ENCODE measurements around the gene SLC25A25.

SLC25A25 gene

DNA sequence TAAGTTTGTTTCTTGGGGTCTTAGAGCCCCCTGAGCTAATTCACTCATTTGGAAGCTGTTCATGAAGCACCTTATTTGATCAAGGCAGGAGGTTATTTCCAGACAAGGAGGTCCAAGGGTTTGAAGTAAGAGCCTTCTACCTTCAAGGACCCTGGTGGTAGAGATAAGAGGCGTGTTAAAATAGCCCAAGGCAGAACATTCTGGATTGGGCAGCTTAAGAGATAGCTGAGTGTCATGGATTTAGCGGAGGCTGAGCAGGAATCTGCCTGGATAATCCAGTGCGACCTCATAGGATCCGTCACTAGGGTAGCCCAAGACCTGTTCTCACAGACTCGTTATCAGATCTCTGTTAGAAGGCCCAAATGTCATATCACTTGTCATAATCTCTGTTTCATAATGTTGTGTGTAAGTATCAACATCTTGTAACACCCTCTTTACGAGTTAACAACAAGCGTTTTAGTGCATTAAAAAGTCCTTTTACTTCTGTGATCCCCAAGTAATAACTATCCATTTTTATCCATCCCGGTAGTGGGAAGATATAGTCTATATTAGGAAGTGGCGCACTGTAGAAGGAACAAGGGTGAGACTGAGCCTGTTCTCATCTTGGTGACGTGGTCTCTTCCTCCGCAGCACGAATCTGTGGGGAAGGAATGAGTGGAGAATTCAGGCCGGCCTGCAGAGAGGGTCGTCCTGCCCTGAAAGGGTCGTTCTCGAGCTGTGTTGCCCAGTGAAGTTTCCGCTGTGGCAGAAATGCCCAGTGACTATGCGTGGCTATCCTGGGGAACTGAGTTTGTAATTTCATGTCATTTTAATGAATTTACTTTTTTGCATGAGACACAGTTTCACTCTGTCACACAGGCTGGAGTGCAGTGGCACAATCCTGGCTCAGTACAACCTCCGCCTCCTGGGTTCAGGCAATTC, 28.8 kb downstream of the SLC25A25 start:
- DNase-seq (ENCODE audit: low spot score) = no peak

DNA sequence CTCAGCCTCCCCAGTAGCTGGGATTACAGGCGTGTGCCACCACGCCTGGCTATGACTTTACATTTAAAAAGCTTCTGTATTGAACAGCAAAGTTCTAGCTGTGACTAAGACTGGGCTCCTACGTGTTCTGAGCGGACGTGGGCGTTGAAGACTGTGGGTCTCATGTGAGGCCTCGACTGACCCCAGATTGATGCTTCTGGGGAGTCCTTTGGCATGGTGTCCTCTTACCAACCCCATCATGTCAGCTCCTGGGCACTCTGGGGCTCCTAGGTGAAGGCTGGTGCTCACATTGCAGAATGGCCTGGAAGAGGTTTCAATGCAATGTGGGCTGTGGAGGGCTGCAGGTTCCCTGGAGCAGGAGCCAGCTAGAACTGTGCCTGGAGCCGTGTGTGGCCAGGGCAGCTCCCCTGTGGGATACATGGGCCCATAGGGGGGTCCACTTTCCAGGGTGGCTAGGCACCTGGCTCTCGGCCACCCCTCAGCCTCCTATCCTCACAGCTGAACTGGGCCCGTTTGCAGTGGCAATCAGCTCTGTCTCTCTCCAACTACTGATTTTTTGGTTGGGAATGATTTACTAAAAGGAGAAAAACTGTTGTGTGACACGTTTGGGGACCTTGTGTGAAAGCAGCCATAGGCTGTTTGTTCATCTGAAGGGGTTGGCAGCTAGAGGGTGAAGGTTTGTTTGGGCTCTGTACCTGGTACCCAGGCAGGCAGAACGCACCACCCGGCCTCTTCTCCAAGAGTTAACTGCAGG, 29.7 kb downstream of the SLC25A25 start:
- DNase-seq (ENCODE audit: low spot score) = no peak

DNA sequence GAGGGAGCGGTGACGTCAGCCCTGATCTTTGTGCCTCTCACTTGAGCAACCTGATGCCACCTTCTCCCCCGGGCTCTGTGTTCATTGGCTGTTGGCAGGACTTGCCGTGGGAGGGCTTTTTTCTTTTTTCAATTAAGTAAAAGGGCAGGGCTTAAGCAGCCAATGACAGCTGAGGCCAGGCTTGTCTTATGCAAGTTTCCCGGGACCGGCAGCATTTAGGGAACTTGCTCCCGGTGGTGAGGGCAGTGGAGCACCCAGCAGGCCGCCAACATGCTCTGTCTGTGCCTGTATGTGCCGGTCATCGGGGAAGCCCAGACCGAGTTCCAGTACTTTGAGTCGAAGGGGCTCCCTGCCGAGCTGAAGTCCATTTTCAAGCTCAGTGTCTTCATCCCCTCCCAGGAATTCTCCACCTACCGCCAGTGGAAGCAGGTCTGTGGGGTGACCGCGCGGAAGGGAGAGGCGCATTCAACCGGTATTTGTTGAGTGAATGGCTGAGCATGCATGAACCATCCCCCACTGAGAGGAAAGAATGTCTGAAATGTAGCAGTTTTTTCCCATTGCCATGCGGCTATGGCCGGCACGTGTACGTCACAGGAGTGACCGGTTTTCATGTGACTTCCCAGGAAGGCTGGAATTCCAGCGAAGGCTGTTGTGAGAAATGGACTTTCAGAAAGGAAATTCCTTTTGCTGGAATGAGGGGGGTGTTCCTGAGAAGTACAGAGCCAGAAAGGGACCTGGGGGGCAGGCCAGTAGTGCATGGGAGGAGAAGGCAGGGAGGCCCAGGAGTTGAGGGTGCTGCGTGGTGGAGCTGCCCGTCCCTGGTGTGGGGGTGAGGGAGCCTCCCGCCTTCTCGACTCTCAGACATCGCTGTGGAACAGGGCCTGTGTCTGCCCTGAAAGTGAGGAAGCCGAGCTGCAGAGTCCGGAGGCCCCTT, 30.5 kb downstream of the SLC25A25 start:
- peak; percentile 40 for DNase-seq (ENCODE audit: low spot score)

DNA sequence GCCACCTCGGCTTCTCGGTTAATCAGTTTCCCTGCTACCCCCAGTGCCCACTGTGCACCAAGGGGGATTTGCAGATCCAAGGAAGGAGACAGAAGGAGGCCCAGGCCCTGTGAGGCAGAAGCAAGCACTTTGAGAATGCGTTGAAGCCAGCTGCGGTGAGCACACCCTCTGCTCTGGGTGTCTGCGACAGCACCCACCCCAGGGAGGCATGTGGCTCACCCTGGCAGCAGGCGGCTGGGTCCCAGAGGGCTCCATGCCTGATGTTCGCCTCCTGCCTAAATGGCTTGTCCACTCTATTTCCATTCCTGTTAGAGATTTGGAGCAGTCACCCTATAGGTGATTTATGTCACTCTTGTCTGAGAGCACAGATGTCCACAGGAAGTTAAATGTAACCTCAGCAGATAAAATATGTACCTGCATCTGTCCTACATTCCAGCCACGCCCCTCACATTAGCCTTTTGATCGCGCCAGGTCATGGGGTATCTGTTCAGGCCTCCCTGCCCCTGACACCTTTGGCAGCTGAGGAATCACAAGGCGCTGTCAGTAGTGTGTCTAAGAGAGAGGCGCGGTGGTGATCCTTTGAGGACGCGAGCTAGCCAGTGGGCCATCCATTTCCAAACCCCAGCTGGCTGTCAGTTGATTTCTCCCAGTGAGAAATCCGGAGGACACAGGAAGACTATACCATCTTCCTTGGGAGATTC, 31.3 kb downstream of the SLC25A25 start:
- DNase-seq (ENCODE audit: low spot score) = no peak

DNA sequence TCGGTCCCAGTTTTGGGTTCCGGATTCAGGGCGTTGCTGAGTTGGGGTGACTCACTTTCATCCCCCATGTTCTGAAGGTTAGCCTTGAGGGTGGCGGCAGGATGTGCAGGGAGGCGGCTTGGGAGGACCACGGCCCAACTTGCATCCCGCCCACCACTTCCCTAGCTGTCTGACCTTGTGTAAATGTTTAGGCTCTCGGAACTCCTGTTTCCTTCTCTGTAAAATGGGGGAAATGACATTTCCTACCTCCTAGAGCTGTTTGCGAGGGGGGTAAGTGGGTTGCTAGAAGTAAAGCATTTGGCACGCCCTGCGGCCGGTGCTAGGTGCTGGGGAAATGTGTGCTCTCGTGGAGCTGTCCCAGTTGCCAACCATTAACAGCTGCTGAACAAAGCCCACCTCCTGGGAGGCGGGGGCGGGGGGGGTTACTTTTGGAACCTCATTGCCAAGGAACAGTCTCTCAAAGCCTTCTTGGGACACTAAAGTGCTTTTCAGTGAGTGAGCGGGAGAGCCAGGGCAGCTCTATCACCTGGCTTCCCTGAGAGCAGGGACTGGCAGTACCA, 32.0 kb downstream of the SLC25A25 start:
- DNase-seq (ENCODE audit: low spot score) = no peak

DNA sequence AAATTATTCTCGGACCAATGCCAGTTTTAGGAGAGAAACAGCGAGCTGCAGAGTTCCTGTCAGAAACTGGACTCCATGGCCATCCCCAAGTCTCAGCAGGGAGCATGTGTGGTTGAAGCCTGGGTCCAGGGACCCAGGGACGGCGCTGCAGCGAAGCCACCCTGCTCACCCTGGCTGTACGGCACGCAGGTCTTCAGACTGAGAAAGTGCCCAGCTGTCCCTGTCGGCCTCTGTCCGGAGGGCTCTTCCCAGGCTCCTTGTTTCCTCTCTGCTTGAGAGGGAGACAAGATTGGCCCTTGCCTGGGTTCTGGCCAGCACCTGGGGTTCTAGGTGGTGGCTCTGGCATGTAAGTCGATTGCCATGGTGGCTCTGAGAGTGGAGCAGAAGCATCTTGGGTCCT, 32.5 kb downstream of the SLC25A25 start:
- no peak for DNase-seq (ENCODE audit: low spot score)

DNA sequence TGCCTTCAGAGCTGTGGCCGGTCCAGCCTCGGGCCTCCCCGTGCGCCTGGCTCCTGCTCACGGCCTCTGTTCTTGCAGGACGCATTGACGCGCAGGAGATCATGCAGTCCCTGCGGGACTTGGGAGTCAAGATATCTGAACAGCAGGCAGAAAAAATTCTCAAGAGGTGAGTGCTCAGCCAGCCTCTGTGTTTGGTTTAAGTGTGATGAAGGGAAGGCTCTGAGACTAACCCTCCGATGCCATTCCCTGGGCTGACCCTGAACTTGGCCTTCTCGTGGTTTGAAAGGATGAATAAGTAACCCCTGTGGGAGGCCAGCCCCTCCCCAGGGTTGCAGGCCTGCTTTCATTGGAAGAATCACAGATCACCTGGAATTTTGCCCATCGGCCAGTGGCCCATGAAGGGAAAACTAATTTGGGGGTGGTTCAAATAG, 33.2 kb downstream of the SLC25A25 start:
- DNase-seq (ENCODE audit: low spot score) = no peak

DNA sequence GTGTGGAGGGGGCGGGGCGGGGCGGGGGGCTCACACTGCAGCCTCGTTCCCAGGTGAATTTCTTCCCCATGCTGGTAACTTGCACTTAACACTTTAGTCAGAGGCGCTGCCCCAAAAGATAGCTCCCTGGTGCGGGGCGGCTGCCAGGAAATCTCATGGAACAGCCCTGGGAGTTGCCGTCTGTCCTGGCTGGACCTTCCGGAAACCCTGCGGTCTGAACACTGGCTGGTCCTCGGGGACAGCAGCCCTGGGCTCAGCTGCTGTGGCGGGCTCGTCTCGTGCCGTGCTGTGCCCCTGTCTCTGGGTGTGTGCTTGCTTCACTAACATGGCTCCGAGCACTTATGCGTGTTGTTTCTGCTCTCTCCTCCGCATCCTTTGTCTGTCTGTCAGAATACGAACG, 33.7 kb downstream of the SLC25A25 start:
- no peak for DNase-seq (ENCODE audit: low spot score)

DNA sequence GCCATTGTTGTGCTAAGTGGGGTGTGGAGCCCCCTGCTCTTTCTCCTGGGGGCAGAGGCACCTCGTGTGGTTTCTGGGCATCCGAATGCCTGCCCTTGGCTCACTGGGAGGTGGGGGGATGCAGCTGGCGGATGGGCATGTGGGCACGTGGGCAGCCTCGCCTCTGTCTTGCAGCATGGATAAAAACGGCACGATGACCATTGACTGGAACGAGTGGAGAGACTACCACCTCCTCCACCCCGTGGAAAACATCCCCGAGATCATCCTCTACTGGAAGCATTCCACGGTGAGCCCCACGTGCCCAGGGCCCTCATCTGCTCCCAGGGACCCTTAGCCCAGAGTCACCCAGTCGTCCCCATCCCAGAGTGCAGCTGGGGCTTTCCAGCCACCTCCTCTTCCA, 34.2 kb downstream of the SLC25A25 start:
- DNase-seq (ENCODE audit: low spot score) = no peak

DNA sequence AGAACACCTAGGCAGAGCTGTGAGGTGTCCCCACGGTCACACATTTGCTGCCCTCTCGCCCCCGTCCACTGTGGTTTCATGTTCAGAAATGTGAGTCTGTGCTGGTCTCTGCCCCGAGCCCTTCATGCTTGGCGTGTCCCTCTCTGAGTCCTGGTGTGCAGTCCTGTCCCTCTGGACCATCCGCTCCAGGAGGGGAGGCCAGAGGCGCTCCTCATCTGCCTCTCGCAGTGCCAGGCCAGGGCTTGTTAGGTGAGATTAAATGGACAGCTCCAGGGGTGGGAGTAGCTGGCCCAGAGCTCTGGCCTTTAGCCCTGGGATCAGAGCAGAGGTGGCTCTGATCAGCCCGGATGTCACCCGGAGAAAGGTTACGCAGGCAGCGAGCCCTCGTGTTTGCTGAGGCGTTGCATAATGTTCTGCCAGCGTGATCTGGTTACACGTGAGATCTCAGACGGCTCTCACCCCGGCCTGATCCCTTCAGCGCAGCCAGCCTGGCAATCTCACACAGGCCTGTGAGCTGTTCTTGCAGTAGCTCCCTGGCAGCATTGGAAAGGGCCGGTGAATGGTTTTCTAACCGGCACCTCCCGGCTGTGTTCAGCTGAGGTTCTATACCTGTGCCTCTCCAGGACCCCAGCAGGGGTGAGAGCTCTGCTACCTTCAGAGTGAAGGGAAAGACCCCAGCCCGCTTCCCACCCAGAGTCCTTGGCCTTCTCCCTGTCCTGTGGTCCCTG, 35.0 kb downstream of the SLC25A25 start:
- DNase-seq (ENCODE audit: low spot score) = no peak

DNA sequence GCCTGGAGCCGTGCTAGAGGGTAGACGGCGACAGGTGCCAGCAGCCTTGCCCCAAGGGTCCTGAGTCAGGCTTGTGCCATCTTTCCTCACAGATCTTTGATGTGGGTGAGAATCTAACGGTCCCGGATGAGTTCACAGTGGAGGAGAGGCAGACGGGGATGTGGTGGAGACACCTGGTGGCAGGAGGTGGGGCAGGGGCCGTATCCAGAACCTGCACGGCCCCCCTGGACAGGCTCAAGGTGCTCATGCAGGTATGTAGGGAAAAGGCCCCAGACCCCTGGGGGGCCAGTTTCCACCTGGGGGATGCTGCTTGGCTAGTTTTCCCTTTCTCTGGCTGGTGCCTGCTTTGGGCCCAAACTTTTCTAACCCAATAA, 35.5 kb downstream of the SLC25A25 start:
- peak; percentile 51 for DNase-seq (ENCODE audit: low spot score)

DNA sequence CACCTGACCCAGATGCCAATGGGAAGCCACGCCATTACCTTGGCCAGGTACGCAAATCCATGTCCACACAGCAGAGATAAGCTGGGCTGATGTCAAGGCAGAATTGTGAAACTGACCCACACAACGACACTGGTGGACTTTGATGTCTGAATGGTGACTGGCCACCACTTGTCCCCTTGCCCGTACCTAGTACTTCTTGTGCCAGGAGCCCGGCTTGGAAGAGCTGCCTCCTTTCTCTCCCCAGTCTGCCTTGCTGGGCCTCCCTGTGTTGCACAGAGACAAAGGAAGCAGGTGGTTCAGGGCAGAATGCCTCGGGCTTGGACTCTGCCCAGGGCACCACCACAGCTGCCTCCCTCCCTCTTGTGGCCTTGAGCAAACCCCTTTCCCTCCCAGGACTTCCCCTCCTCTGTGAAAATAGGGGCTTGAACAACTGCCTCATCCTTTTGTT, 36.2 kb downstream of the SLC25A25 start:
- no peak for DNase-seq (ENCODE audit: low spot score)

DNA sequence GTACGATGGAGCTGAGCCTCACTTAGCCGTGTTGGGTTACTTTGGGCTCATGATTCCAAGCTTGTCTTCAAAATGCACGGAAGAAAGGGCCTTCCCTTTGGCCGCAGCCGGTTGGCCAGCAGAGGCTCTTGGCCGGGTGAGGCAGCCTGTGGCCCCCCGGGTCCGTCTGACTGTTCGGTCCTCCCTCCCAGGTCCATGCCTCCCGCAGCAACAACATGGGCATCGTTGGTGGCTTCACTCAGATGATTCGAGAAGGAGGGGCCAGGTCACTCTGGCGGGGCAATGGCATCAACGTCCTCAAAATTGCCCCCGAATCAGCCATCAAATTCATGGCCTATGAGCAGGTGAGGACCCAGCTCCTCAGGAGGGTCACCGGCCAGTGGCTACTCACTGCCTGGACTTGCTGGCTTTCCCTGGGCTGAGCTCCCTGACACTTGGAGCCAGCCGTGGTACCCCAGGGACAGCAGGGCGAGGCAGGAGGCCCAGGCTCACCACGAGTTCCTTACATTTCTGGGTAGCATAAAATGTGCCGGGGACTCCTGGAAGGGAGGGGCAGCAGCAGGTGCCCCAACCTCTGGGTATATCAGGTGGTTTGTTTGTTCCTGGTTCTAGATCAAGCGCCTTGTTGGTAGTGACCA, 37.6 kb downstream of the SLC25A25 start:
- DNase-seq (ENCODE audit: low spot score) = no peak

DNA sequence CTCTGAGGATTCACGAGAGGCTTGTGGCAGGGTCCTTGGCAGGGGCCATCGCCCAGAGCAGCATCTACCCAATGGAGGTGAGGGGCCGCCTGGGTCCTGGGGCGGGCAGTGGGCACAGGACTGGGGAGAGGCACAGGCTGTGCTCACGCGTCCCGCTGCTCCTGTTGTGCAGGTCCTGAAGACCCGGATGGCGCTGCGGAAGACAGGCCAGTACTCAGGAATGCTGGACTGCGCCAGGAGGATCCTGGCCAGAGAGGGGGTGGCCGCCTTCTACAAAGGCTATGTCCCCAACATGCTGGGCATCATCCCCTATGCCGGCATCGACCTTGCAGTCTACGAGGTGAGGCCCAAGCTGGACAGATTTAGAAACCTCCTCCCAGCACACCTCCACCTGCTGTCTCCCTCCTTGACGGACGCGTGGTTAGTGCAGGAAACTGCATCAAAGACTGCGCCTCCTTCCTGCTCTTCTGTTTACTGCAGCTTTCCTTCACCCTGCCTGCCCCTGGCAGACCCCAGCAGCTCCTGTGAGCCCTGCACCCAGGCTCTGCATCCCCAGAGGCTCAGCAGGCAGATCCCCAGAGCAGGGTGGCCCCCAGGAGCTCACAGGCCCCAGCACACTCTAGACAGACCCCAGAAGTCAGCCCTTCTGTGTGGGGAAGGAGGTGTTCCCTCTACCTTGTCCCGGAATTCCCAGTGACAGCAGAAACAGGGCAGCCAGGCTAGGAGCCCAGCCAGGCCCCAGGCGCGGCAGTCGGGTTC, 38.3 kb downstream of the SLC25A25 start:
- no peak for DNase-seq (ENCODE audit: low spot score)

DNA sequence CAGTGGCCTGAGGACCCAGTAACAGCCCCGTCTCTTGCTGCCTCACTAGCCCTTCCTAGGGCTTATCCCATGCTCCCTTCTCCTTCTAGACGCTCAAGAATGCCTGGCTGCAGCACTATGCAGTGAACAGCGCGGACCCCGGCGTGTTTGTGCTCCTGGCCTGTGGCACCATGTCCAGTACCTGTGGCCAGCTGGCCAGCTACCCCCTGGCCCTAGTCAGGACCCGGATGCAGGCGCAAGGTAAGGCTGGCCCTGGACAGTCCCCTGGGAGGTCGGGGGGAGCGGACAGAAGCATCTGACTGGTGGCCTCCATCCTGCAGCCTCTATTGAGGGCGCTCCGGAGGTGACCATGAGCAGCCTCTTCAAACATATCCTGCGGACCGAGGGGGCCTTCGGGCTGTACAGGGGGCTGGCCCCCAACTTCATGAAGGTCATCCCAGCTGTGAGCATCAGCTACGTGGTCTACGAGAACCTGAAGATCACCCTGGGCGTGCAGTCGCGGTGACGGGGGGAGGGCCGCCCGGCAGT, 39.0 kb downstream of the SLC25A25 start:
- no peak for DNase-seq (ENCODE audit: low spot score)

DNA sequence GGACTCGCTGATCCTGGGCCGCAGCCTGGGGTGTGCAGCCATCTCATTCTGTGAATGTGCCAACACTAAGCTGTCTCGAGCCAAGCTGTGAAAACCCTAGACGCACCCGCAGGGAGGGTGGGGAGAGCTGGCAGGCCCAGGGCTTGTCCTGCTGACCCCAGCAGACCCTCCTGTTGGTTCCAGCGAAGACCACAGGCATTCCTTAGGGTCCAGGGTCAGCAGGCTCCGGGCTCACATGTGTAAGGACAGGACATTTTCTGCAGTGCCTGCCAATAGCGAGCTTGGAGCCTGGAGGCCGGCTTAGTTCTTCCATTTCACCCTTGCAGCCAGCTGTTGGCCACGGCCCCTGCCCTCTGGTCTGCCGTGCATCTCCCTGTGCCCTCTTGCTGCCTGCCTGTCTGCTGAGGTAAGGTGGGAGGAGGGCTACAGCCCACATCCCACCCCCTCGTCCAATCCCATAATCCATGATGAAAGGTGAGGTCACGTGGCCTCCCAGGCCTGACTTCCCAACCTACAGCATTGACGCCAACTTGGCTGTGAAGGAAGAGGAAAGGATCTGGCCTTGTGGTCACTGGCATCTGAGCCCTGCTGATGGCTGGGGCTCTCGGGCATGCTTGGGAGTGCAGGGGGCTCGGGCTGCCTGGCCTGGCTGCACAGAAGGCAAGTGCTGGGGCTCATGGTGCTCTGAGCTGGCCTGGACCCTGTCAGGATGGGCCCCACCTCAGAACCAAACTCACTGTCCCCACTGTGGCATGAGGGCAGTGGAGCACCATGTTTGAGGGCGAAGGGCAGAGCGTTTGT, 39.6 kb downstream of the SLC25A25 start:
- no peak for DNase-seq (ENCODE audit: low spot score)

DNA sequence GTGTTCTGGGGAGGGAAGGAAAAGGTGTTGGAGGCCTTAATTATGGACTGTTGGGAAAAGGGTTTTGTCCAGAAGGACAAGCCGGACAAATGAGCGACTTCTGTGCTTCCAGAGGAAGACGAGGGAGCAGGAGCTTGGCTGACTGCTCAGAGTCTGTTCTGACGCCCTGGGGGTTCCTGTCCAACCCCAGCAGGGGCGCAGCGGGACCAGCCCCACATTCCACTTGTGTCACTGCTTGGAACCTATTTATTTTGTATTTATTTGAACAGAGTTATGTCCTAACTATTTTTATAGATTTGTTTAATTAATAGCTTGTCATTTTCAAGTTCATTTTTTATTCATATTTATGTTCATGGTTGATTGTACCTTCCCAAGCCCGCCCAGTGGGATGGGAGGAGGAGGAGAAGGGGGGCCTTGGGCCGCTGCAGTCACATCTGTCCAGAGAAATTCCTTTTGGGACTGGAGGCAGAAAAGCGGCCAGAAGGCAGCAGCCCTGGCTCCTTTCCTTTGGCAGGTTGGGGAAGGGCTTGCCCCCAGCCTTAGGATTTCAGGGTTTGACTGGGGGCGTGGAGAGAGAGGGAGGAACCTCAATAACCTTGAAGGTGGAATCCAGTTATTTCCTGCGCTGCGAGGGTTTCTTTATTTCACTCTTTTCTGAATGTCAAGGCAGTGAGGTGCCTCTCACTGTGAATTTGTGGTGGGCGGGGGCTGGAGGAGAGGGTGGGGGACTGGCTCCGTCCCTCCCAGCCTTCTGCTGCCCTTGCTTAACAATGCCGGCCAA, 40.4 kb downstream of the SLC25A25 start:
- DNase-seq (ENCODE audit: low spot score) = no peak

Data from CD4-positive, alpha-beta T cell treated with Interleukin-15 for 4 hours (primary cell).